Measurements from ENCODE around the gene EML1. TPM values are rescaled to one million over a fixed set of nuclear protein-coding genes. Genes with fewer than 3 reads are reported as not detected.

Gene EML1
- total RNA-seq, 3 donors from 2014 or later: 5.4 to 82.5 (median 8.1) TPM

DNA sequence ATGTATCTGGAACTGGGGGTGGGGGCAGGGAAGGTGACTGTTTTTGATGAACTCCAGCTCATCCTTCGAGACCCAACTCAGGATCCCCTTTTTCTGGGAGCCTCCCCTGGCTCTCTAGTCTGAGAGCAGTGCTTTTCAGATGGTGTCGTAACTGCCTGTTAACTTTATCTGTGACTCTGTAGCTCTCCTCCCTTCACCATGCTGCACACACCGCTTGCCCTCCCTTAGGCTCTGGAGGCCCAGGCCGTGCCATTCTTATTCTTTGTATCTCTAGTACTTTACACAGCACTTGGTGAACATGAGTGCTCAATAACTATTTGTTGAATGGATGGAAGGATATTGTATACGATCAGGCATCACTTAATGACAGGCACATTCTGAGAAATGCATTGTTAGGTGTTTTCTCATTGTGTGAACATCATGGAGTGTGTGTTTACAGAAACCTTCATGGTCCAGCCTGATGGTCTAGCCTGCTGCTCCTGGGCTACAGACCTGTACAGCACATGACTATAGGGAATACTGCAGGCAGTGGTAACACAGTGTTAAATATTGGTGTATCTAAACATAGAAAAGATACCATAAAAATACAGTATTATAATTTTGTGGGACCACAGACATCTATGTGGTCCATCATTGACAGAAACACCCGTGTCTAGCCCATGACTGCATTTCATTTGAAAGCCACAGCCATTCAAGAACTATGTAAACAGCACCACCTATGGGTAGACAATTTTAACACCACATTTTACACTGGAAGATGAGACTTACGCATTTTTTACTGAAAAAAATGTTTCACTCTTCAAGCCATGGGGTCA, 91.8 kb downstream of the EML1 start:
- no peak overlapping the region for H3K4me3 ChIP-seq
- intact Hi-C loops (cut with DNase I, micrococcal nuclease): loop anchor here (5.0 kb wide), 2 partner anchors 153 to 158 kb away; no protein-coding TSS in a partner anchor
- DNase-seq (peak in 1 of 3 donors; percentile 36), ATAC-seq (peak; percentile 64)
- peaks cover 5% of the 10 kb centered on the region for H3K4me1 ChIP-seq (ENCODE audit: low read depth)
- TF ChIP-seq, protein P1, sequence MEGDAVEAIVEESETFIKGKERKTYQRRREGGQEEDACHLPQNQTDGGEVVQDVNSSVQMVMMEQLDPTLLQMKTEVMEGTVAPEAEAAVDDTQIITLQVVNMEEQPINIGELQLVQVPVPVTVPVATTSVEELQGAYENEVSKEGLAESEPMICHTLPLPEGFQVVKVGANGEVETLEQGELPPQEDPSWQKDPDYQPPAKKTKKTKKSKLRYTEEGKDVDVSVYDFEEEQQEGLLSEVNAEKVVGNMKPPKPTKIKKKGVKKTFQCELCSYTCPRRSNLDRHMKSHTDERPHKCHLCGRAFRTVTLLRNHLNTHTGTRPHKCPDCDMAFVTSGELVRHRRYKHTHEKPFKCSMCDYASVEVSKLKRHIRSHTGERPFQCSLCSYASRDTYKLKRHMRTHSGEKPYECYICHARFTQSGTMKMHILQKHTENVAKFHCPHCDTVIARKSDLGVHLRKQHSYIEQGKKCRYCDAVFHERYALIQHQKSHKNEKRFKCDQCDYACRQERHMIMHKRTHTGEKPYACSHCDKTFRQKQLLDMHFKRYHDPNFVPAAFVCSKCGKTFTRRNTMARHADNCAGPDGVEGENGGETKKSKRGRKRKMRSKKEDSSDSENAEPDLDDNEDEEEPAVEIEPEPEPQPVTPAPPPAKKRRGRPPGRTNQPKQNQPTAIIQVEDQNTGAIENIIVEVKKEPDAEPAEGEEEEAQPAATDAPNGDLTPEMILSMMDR (IDR thresholded peaks at IDR 0.05): peak; percentile 37
- no peaks in the 10 kb centered on the region for H3K9me3 ChIP-seq
- no peaks in the 10 kb centered on the region for H3K36me3 ChIP-seq (ENCODE audit: low read depth)

DNA sequence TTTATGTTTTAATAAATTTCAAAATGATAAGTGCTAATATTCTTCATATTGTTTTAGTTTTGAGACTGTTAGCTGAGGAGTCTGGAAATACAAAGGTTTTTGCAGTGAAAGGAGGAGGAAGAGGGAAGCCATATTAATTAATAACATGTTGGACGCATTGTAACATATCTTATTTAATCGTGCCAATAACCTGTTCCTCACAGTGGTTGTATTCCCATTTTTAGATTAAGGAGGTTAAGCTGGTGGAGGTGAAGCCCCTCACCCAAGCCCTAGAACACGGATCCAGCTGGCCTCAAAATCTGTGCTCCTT, 92.4 kb downstream of the EML1 start:
- intact Hi-C loops (cut with DNase I, micrococcal nuclease): loop anchor here (5.0 kb wide), 2 partner anchors 153 to 158 kb away; no protein-coding TSS in a partner anchor
- ATAC-seq: no peak
- no peaks in the 10 kb centered on the region for H3K9me3 ChIP-seq

DNA sequence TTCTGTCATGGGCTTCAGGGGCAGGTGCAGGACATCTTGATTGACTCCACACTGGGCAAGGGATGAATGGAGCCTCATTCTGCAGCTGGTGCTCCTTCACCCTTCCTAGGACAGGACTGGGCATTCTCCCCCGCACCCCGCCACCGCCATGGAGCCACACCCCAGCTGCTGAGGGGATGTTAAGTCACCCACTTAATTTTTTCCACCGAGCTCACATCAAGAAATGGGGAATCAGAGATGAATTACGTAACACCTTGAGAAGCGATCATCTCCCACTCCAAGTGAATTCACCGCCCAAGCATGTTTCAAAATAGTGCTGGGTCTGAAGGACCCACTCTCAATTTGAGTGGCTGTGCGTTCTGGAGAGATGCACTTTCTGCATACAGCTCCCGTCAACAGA, 94.2 kb downstream of the EML1 start:
- TF ChIP-seq, protein P1 (IDR thresholded peaks at IDR 0.05): no peak
- ATAC-seq (no peak), DNase-seq (no peak)
- H3K4me3 ChIP-seq: no peak overlapping the region
- intact Hi-C loops (cut with DNase I, micrococcal nuclease): loop anchor here (5.0 kb wide), 2 partner anchors 155 to 160 kb away; no protein-coding TSS in a partner anchor
- H3K36me3 ChIP-seq (ENCODE audit: low read depth): no peaks in the 10 kb centered on the region
- H3K9me3 ChIP-seq: no peaks in the 10 kb centered on the region
- no peaks in the 10 kb centered on the region for H3K4me1 ChIP-seq (ENCODE audit: low read depth)

More for the DNA sequence above, 92.4 kb downstream of the EML1 start:
- Histone ChIP-seq H3K36me3 (ENCODE audit: low read depth) (no peaks in the 10 kb centered on the region), H3K4me3 (no peak overlapping the region), H3K4me1 (ENCODE audit: low read depth) (no peaks in the 10 kb centered on the region)
- DNase-seq: no peak
- TF ChIP-seq, protein P1 (IDR thresholded peaks at IDR 0.05): no peak

DNA sequence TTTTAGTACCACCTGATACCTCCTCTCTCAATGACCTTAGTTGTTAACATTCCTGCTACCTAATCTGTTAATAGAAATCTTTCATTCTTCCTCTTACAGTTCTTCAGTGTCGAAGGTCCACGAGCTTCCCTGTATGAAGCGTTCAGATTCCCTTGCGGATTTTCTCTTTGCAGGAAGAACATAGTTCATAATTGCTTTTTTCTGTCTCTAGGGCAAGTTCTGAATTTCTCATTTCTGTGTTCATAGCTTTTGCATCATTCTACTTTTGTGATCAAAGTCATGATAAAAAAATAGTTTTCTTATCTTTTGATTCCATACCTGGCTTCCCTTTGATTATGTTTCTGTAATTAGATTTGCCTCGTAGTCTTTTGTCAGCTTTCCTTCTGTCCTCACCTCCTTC, 94.9 kb downstream of the EML1 start:
- no peak overlapping the region for H3K4me3 ChIP-seq
- H3K4me1 ChIP-seq (ENCODE audit: low read depth): no peaks in the 10 kb centered on the region
- no peaks in the 10 kb centered on the region for H3K36me3 ChIP-seq (ENCODE audit: low read depth)
- TF ChIP-seq, protein P1 (IDR thresholded peaks at IDR 0.05): no peak
- DNase-seq (no peak), ATAC-seq (no peak)
- intact Hi-C loops (cut with DNase I, micrococcal nuclease): loop anchor here (5.0 kb wide), 2 partner anchors 156 to 161 kb away; no protein-coding TSS in a partner anchor
- no peaks in the 10 kb centered on the region for H3K9me3 ChIP-seq

DNA sequence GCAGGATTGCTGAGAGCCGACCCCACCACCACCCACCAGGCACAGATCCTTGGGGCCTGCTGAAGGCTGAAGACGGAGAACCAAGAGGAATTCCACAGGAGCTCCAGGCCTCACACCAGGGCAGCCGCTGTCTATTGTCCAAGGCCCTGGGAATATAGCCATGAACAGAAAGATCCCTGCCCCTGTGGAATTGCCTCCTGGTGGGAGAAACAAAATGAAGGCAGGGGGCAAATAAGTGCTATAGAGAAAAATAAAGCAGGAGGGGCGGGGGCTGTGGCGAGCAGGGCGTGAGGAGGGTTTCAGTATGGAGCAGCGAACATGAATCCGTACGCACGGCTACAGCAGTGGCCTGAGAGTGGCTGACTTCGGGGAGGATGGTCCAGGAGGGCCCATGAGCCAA, 96.1 kb downstream of the EML1 start:
- Histone ChIP-seq H3K4me1 (ENCODE audit: low read depth) (no peaks in the 10 kb centered on the region), H3K9me3 (no peaks in the 10 kb centered on the region), H3K36me3 (ENCODE audit: low read depth) (no peaks in the 10 kb centered on the region), H3K4me3 (no peak overlapping the region)
- intact Hi-C loops (cut with DNase I, micrococcal nuclease): loop anchor here (5.0 kb wide), 2 partner anchors 157 to 162 kb away; no protein-coding TSS in a partner anchor
- TF ChIP-seq, protein P1 (IDR thresholded peaks at IDR 0.05): no peak
- DNase-seq (no peak), ATAC-seq (no peak)
